Measurements from ENCODE around the gene DPYD.

The DPYD gene

DNA sequence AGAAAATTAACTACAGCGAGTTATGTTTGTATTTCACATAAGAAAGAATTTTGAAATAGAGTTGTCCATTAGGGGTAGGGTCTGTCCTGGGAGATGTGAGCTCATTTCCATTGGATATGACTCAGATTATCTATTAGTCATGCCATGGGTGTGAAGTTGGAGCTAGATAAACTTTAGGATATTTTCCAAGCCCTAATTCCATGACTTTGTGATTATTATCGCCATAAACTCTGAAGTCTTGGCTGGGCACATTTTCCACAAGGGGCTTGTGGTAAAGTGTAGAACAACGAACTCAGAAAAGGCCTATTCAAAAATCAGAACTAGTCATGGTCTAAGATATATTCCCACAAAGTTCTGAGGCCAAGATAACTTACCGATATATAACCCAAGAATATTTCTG lies 396.6 kb downstream of the DPYD start:
- DNase-seq (ENCODE audit: low spot score) = no peak

DNA sequence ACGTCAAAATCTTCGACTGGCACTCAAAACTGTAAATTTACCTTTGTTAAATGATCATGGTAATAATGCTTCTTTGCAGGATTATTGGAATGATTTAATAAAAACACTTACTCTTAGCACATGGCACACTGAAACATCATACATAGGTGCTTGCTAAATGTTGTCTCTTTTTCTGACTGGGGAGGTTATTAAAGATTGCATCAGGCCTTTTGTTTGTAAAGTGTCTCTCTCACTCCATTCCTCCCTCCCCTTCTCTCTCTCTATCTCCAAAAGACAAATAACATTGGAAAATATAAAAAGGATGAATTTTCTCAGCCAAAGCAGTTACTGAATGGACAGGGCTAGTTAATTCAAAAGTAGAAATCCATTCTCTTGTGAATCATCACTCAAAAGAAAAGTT lies 404.2 kb downstream of the DPYD start:
- no peak for DNase-seq (ENCODE audit: low spot score)

DNA sequence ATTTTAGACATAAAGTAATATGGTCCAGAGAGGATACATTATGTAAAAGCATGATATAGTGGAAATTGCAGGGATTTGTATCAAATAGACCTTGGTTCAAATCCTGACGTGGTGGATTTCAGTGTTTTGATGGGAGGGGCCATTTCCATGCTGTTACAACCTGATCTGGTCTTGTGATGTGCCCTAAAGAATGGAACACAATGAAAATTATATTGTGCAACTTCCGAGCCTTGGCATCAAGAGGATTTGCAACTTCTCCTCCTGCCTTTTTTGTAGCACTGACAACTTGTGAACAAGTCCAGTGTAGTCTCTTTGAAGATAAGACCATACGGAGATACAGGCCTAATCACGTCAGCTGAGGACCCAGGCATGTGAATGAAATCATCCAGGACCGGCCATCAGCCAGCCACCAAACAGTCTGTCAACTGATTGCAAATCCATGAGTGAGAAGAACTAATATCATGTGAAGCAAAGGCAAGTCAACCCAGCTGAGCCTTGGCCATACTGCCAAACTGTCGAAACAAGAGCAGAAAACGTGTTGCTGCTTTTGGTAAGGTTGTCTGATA lies 412.1 kb downstream of the DPYD start:
- DNase-seq (ENCODE audit: low spot score) = no peak

DNA sequence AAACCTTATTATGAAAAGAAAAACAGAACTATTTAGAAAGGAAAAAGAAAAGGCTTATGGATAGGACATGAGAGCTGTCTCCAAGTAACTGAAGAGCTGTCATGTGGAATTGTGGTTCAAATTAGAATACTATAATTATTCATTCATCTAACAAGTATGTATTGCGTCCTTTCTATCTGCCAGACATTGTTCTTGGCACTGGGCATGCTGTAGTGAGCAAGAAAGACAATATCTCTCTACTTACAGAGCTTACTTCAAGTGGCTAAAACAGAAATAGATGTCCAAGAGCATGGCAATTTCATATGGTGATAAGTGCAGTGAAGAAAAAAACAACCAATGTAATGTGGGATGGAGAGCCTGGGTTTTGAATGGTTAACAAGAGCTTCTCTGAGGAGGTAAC lies 413.0 kb downstream of the DPYD start:
- no peak for DNase-seq (ENCODE audit: low spot score)

DNA sequence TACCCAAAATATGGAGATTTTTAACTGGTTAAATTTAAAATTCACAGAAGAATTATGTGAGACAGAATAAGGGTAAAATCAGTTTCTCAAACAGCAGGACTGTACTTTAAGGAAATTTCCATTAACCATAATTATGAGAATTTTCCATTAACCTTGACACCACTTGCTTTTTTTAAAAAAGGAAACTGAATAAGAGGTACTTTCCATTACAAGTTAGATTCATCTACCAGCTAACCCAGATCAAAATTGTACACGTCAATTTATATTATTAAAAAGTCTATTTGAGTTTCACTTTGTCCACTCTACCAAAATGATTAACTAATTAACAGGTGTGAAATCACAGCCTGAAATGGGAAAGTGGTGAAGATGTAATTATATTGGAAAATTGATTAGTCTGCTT lies 414.5 kb downstream of the DPYD start:
- no peak for DNase-seq (ENCODE audit: low spot score)

DNA sequence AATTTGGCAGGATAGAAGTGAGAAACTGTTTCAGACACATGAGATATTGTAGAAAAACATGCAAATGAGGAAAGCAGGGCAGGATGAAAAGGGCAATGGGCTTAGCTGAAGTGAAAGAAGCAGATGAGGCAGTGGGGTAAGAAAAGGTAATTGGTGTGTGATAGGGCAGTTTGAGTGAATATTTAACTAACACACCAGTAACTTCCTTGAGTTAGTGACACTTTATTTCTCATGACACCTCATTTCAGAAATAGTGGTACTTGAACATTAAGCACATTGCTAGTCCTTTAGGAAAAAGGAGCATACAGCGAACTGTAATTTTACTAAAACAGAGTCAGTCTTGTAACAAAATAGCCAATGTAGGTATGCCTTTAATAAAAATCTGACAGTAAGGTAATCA lies 415.0 kb downstream of the DPYD start:
- no peak for DNase-seq (ENCODE audit: low spot score)

DNA sequence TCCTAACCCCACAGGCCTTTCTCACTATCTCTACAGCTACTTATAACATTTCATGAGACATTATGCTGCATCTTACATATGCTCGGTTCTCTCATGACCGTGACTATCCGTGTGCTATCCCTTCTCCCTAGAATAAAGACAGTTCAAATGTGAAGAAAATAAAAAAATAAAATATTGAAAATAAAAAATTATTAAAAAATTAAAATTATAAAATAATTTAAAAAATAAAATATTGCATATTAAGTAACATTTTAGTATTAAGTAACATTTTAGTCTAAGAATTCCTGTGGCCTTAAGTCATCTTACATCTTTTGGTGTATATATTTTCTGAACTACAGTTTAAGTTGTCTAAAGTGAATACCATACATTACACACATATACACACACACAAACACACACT lies 415.5 kb downstream of the DPYD start:
- DNase-seq (ENCODE audit: low spot score) = no peak

DNA sequence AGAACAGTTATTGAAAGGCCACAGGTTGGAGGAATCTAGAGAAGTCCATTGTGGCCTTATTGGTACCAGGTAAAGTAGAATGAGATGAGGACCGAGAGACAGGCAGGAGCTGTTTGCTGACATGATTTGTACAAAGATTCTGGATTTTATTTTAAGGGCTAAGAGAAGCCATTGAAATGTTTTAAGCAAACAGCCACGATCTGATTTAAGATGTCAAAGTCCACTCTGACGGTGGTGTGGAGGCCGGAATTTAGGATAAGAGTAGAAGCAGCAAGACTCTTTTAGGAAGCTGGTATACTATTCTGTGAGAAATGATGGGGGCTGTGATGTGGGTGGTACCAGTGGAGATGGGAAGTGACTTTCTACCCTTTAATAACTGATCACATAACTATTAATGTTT lies 418.5 kb downstream of the DPYD start:
- DNase-seq (ENCODE audit: low spot score) = no peak

DNA sequence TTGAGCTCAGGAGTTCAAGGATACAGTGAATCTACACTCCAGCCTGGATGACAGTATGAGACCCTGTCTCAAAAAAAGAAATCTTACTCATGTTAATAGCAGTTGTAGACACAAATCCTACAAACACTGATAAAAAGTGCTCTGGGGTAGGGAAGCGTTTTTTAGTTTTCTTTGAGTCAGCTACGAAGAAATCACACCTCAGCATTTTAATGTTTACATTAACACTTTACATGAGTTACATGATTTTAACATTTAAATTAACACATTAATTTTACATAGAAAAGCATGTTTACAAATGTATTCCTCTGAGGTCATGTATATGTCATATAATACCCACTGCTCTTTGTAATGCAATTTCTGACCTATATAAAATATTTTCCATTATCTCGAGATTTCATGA lies 419.2 kb downstream of the DPYD start:
- DNase-seq (ENCODE audit: low spot score) = no peak

DNA sequence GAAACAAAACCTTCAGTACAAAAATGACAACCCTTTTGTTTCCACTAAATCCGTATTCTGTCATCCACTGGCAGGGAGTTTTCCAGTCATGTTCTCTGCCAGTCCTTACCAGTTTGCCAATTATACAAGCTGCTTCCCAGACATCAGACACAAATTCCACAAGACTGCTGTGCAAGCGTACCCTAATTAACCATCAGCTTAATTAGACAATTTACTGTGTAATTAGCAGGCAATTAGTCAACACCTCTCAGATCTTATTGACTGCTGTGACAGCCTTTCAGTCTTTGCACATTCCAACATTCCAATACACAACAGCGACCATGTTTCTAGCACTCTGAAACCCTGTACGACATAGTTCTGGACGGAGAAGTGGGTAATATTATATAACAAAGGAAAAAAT lies 420.1 kb downstream of the DPYD start:
- no peak for DNase-seq (ENCODE audit: low spot score)

DNA sequence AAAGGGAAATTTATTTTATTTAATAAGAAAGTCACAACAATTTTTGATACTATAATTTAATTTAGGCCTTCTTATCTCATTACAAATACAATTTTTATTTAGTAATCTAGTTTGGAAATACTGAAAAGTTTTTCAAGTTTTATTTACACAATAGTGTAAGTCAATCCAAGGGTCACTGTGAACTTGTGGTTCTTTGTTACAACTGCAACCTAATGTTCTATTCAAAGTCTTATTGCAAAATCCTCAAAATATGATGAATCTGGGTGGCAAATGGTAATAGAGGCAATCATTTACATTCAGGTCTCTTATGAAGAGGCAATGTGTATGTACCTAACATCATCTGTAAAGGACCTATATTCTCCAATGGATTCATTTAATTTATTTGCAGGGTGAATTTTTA lies 421.2 kb downstream of the DPYD start:
- DNase-seq (ENCODE audit: low spot score) = no peak

DNA sequence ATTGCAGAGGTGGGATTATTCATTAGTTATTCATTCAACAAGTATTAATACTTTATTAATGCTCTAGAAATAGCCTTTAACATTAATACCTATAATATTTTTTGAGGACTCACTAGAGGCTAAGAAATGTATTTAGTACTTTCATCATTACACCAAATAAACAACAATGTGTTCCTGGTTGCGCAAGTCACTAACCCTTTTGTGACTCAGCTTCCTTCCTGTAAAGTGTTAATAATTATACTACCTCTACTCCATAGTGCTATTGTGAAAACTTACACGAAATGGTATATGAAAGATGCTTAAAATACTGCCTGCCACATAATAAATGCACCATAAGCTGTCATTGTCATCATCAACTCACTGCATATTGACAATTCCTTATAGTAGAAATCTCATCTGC lies 431.0 kb downstream of the DPYD start:
- DNase-seq (ENCODE audit: low spot score) = no peak

DNA sequence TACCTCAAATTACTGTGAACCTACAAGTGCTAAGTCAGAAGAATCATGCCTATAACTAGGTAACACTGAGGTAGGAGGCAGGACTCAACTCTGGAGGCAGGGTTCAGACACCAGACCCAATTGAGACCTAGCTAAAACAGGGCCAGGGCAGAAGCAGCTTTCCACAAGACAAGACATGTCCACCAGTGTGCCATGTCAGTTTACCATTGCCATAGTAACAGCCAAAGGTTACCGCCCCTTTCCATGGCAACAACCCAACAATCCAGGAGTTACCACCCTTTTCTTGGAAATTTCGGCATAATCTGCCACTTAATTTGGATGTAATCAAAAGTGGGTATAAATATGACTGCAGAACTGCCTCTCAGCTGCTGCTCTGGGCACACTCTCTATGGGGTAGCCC lies 432.3 kb downstream of the DPYD start:
- DNase-seq (ENCODE audit: low spot score) = no peak

DNA sequence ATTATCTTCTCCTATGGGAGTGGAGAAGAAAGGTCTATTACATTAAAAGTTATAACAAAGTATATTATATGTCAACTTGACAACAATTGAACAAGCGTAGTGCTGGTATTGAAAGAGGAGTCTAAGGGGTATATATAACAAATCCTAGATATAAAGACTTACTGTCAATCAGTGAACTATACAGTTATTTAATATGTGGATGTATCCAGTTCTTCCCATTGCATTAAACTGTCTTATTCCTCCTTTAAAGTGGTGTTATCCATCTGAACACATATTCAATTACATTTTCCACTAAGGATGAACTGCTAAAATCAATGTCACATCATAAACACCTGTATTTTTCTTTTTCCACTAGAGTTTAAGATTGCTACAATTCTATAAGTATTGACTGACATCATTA lies 438.8 kb downstream of the DPYD start:
- DNase-seq (ENCODE audit: low spot score) = no peak

DNA sequence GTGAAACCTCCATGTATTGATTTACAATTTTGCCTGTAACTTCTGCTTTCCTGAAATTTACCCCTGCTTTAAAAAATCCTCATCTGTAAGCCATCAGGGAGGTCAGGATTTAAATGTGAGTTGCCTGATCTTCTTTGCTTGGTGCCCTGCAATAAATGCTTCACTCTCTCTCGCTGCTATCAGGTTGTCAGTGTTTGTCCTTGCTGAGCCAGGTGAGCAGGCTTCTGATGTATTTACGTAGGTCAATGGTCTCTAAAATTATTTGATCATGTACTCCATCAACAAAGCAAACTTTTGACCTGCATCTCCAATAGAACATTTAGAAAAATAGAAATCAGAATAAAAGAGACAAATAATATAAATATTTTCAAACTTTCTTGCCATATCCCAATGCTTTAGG lies 453.4 kb downstream of the DPYD start:
- DNase-seq (ENCODE audit: low spot score) = no peak

DNA sequence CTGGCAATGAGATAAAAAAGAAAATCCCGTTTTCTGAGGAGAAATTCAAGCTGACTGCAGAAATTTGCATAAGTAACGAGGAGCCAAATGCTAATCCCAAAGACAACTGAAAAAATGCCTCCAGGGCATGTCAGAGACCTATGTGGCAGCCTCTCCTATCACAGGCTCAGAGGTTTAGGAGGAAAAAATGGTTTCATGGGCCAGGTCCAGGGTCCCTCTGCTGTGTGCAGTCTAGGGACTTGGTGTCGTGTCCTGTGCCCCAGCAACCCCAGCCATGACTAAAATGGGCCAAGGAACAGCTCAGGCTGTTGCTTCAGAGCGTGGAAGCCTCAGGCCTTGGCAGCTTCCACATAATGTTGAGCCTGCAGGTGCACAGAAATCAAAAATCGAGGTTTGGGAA lies 456.5 kb downstream of the DPYD start:
- no peak for DNase-seq (ENCODE audit: low spot score)

DNA sequence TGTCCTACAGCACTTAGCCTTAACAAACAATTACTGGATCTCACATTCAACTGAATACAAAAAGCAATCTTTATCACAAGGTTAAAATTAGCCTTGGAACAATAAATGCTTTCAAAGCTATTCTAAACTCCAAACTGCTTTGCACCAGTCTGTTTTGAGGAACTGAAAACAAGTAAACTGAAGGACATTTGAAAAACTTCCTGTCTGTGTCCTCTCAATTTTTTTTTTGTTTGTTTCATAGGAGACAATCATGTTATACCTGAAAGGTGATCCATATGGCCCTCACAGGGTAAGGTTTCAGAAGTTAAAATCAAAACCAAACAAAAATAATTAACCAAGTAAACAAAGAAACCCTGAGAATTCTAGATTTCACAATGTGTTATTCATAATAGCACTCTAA lies 459.1 kb downstream of the DPYD start:
- DNase-seq (ENCODE audit: low spot score) = no peak

DNA sequence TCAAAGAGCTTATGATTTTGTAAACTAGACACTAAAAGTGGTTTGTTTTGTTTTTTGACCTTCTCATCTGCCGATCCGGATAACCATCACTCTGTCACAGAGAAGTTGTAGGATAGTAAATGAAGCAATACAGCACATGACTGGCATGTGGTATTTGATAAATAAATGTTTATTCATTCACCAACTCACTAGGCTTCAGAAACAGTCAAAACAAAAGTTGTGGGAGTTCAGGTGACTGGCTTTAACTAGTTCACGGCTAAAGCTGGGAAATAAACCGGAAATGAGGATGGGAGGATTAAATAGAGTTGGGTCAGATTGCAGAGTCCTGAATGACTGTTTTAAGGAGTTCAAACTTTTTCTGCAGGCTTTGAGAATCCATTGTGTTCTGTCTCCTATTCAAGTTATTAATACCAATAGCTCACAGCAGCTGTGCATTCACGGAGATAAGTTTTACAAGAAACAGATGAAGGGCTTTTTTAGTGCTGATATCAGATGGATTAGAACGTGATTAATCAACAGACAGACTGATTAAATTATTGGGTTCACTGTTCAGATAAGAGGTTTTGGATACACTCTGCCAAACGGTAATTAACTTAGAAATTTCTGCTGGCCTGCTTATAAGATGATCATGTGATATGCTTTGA lies 463.3 kb downstream of the DPYD start:
- DNase-seq (ENCODE audit: low spot score) = no peak

DNA sequence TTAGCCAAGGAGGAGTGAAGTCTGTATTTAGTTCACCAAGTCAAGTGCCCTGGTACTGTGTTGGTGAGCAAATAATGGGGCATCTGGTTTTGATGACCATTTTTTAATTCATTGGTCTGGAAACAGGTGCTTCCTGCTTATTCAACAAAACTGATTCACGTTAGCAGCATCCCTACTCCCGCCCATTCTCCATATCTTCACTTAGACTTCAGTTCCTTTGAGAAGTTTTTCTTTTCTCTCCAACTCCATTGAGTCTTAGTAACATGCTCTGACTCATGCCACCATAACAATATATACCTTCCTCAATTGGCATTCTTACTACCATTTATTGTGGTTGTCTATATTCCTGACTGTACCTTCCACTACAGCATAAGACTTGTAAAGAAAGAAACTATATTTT lies 468.9 kb downstream of the DPYD start:
- no peak for DNase-seq (ENCODE audit: low spot score)

DNA sequence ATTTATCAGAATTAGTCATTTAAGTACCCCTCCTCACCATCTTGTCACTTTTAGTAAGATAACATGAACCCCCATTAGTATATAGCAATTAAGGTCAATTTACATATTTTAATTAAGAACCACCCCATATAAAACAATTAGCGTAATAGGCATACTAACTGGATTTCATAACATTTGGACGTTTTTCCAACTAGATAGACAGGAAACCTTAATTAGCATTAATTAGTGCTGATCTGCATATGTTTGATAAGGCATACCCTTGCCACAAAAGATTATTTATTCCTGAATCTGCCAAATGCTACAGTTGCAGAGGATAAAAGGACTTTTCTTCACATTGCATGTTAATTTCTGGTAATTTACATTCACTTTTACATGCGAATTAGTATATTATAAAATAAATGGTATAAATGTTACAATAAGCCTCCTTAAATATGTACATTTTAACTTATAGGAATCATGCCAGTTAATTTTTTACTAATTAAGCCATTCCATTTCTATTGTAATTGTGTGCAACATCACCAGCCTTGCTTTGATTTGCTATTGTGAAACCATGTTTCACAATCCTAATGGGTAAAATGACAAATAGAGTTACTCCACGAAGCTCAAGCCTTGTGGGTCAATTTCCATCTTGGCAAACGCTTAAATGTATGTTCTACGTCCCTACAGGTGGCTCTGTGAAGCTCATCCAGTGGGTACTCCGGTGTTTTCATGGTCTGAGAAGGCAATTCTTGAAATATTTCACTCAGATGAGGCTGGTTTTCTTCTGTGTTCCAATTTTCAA lies 469.6 kb downstream of the DPYD start:
- DNase-seq (ENCODE audit: low spot score) = no peak

DNA sequence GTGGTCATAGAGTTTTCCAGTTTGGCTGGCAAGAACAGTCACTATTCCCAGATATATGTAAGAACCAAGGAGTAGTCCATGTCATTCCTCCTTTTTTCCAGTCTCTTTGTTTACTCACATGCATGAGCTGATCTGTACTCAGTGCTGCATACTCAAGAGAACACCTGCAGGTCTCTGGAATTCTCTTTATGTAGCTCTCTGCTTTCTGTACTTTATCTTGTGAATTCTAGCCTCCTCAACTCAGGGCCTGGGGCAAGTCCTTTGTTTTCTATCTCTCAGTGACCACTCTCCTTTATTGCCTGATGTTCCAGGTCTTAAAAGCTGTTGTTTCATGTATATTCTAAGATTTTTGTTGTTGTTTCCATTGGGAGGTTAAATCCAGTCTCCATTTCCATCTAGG lies 478.9 kb downstream of the DPYD start:
- DNase-seq (ENCODE audit: low spot score) = no peak

DNA sequence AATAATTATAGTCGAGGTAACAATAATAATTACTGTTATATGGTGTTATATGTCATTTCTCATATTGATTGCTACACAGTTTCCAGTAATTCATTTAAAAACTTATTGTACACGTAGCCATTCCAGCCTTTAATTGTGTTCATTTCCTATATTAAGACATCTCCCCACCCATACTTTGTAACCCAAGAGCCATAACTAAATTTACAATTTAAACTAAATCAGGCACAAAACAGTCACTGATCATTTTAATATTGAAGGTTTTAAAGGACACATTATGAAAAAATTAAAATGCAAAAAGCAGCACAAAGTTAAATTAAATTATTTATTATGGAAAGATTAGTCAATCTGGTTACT lies 487.0 kb downstream of the DPYD start:
- no peak for DNase-seq (ENCODE audit: low spot score)

DNA sequence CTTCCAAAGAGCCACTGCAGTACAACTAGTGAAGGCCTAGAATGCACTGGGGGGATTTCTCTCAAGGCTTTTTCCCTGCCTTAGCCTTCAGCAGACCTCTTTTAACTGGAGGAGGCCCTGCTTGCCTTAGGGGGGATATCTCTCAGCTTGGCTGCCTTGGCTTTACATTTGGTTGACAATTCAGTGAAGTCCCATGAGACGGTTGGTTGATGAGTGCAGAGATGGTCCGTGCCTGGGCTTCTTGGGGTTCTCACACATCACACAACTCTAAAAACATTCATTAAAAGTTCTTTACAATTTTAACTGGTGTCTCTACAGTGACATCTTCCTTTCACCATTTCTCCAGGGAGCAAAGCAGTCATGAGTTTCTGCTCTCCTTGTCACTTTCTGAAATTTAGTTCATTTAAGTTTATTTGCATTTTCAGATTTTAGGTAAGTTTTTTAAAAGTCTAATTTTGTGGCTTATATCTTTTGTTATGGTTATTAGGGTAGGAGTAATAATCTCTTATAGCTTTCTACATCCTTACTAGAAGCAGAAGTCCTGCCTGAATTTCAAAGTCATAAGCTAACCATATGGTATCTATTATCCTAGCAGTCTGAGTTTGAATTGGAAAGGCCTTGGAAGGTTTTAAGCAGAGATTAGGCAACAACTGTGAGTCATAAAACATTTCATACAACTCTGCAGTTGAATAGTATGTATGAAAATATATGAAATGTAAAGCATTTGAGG lies 487.6 kb downstream of the DPYD start:
- DNase-seq (ENCODE audit: low spot score) = no peak

Data from COLO829 (cell line).